Central memory CD4-positive, alpha-beta T cell (primary cell): Measurements from ENCODE around the gene GEMIN5.

Source experiments
- DNase-seq: peaks from one replicate; pipeline ENCODE4 v3.0.0; 2022

The GEMIN5 gene

DNA sequence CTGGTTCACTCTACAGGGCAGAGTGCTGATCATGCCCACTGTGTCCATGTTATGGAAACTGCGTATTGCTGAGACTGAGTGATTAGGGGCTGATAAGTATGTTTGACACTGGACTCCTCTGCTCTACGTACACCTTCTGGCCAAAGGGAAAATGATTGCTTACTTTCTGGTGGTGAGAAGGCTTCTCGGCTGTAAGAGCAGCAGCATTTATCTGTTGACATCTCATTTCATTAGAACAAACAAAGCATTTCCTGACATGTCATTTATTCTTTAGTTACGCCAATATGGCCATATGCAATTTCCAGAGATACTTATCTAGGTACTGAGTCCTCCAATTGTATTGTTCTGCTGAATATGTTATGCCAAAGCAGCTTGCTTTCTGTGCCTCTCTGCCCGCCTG is 93.2 kb downstream of the GEMIN5 start:
- no peak for DNase-seq

GRCh38 chr5:154842689-154843530 is 95.1 kb downstream of the GEMIN5 start:
- DNase-seq: no peak

- DNase-seq: no peak
These were observed 96.7 kb downstream of the GEMIN5 start for GRCh38 chr5:154841273-154841661.

DNA sequence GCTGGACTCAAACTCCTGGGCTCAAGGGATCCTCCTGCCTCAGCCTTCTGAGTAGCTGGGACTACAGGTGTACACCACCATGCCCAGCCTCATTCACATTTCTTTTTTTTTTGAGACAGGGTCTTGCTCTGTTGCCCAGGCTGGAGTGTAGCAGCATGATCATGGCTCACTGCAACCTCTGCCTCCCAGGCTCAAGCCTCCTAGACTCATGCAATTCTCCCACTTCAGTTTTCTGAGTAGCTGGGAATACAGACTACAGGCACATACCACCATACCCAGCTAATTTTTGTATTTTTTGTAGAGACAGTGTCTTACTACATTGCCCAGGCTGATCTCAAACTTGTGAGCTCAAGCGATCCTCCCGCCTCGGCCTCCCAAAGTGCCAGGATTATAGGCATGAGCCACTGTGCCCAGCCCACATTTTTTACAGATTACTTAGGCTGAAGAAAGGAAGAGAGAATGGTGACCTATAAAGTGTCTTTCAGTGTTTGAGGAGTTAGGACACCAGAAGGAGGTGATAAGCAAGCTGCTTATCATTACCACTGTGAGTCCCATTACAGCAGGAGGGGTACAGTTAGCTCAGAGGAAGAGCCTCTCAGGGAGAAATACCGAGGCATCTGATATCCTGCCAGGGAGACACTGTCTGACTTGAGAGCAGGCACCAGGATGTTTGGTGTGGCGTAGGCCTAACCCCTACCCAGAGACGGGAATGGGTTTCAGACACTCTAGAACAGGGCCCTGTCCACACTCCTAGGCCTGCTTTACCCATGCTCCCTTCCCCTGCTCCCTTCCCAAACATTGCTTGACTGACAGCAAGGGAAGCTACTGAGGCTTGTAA is 97.4 kb downstream of the GEMIN5 start:
- no peak for DNase-seq
